Measurements from ENCODE around the gene MLLT6.

MLLT6 gene

DNA sequence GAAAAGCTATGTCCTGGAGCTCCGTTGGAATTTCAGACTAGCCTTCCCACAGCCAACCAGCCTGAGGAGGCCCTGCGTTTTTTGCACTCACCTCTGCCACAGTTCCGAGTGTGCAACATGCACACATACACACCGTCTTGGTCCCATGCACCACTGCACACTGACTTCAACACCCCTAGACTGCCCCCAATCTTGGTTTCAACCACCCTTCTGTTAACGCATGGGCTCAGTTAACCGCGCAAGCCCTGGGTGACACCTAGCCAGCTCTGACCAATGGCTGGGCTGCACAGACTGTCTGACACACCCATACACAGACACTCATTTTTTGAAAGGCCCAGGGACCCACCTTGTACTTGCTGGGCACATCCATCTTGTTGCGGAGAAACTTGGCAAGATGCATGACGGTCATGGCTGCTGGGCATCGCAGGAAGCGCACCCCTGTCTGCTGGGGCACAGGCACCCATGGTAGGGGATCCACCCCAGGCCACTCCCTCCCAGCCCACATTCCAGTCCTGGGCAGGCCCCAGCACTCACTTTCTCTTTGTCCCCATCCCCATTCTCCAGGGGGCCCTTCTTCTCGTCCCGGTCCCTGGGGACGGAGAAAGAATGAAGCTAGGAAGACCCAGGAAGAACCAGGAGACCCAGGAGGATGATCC is 33.1 kb downstream of the MLLT6 start:
- CTCF ChIA-PET: no interaction called here

DNA sequence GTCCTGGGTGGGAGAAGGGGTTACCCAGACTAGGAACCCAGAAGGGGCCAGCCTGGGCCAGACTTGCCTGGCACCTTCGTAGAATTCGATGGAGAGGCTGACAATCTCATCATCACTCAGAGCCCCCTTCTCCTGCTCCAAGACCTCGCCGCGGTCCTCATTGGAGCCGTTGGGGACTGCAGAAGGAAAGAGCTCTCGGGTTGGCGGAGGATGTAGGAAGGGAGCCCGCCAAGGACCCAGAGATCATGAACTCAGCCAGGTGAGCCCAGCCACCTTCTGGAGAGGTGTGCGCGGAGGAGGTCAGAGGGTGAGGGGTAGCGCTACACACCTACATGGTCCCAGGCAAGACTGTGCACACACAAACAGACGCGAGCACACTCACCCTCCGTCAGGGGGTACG is 33.6 kb downstream of the MLLT6 start:
- TF ChIP-seq BHLHE40 (IDR thresholded peaks at IDR 0.05; ENCODE audit: borderline replicate concordance) (no peak), TARDBP (IDR thresholded peaks at IDR 0.05) (no peak), SP1 (IDR thresholded peaks at IDR 0.05) (no peak), FOXA1 (IDR thresholded peaks at IDR 0.05) (no peak), NFRKB (IDR thresholded peaks at IDR 0.05) (no peak), HDGF (IDR thresholded peaks at IDR 0.05; ENCODE audit: borderline replicate concordance) (no peak), ZNF384 (IDR thresholded peaks at IDR 0.05) (no peak), LEF1 (IDR thresholded peaks at IDR 0.05; ENCODE audit: borderline replicate concordance) (no peak), CTBP1 (IDR thresholded peaks at IDR 0.05; ENCODE audit: borderline replicate concordance) (no peak), ARNT (IDR thresholded peaks at IDR 0.05) (no peak), FOXM1 (IDR thresholded peaks at IDR 0.05; ENCODE audit: borderline replicate concordance) (no peak), L3MBTL2 (conservative IDR thresholded peaks at IDR 0.05) (no peak), SUZ12 (IDR thresholded peaks at IDR 0.05) (no peak), ELF4 (IDR thresholded peaks at IDR 0.05) (no peak)
- TF ChIP-seq, protein P1, sequence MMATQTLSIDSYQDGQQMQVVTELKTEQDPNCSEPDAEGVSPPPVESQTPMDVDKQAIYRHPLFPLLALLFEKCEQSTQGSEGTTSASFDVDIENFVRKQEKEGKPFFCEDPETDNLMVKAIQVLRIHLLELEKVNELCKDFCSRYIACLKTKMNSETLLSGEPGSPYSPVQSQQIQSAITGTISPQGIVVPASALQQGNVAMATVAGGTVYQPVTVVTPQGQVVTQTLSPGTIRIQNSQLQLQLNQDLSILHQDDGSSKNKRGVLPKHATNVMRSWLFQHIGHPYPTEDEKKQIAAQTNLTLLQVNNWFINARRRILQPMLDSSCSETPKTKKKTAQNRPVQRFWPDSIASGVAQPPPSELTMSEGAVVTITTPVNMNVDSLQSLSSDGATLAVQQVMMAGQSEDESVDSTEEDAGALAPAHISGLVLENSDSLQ (IDR thresholded peaks at IDR 0.05): no peak
- ChIA-PET CTCF (no interaction called here), POLR2A (interaction anchor here (1.3 kb wide), 1 partner anchor 11 kb away, joined by 4 read pairs; no protein-coding TSS in a partner anchor)
- DNase-seq (ENCODE audit: extremely low spot score): no peak

More for the DNA sequence above, 33.1 kb downstream of the MLLT6 start:
- no peak for DNase-seq (ENCODE audit: extremely low spot score)
- TF ChIP-seq ARNT (IDR thresholded peaks at IDR 0.05) (no peak), ZNF384 (IDR thresholded peaks at IDR 0.05) (no peak), CTBP1 (IDR thresholded peaks at IDR 0.05; ENCODE audit: borderline replicate concordance) (no peak), SUZ12 (IDR thresholded peaks at IDR 0.05) (no peak), HDGF (IDR thresholded peaks at IDR 0.05; ENCODE audit: borderline replicate concordance) (no peak), TARDBP (IDR thresholded peaks at IDR 0.05) (no peak), FOXA1 (IDR thresholded peaks at IDR 0.05) (no peak), SP1 (IDR thresholded peaks at IDR 0.05) (no peak), NFRKB (IDR thresholded peaks at IDR 0.05) (no peak), FOXM1 (IDR thresholded peaks at IDR 0.05; ENCODE audit: borderline replicate concordance) (no peak), ELF4 (IDR thresholded peaks at IDR 0.05) (no peak)
- TF ChIP-seq, protein P1 (IDR thresholded peaks at IDR 0.05): no peak
- POLR2A ChIA-PET: interaction anchor here (1.3 kb wide), 1 partner anchor 12 kb away, joined by 4 read pairs; no protein-coding TSS in a partner anchor

DNA sequence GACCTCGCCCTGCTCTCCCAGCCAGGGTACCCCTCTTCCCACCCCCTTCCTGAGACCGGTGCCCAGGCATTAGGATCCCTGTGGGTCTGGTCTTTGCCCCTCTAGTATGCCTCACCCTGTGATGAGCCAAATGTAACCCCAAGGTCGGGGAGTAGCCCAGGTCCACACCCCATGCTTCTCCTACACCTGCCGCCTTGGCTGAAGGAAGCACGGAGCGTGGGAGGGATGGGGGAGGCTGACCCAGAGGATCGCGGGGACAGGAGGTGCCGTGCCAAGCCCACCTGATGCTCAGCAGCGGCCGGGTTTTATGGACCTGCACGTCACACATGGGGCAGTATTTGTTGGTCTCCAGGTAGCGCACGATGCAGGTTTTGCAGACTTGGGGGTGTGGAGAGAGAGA is 34.2 kb downstream of the MLLT6 start:
- ChIA-PET POLR2A (interaction anchor here (1.3 kb wide), 1 partner anchor 11 kb away, joined by 4 read pairs; no protein-coding TSS in a partner anchor), CTCF (no interaction called here)
- TF ChIP-seq ZNF384 (IDR thresholded peaks at IDR 0.05) (no peak), FOXK2 (IDR thresholded peaks at IDR 0.05) (no peak), CTBP1 (IDR thresholded peaks at IDR 0.05; ENCODE audit: borderline replicate concordance) (no peak), SP1 (IDR thresholded peaks at IDR 0.05) (no peak), HDGF (IDR thresholded peaks at IDR 0.05; ENCODE audit: borderline replicate concordance) (no peak)
- DNase-seq (ENCODE audit: extremely low spot score): no peak

DNA sequence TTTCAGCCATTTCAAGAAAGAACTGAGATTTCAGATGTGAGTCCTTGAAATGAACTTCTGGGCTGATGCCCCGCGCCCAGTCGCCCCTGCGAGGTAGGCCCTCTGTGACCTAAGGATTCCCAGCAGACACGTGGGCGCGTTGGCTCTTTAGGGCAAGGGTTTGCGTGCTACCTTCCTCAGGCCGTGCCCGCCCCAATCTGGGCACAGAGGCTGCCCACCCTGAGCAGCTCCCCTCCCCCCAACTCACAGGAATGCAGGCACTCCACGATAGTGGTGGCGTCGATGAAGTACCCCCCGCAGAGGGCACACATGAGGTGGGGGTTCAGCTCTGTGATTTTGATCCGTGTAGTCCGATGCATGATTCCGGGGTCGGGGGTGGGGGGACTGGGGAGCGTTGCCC is 35.0 kb downstream of the MLLT6 start:
- CTCF ChIA-PET: no interaction called here
- TF ChIP-seq BHLHE40 (IDR thresholded peaks at IDR 0.05; ENCODE audit: borderline replicate concordance) (no peak), CTBP1 (IDR thresholded peaks at IDR 0.05; ENCODE audit: borderline replicate concordance) (no peak), TARDBP (IDR thresholded peaks at IDR 0.05) (no peak), LEF1 (IDR thresholded peaks at IDR 0.05; ENCODE audit: borderline replicate concordance) (no peak), FOXM1 (IDR thresholded peaks at IDR 0.05; ENCODE audit: borderline replicate concordance) (no peak)
- POLR2A ChIA-PET: interaction anchor here (1.3 kb wide), 1 partner anchor 13 kb away, joined by 3 read pairs; the partner anchor contains the start of gene PSMB3
- DNase-seq (ENCODE audit: extremely low spot score): no peak

DNA sequence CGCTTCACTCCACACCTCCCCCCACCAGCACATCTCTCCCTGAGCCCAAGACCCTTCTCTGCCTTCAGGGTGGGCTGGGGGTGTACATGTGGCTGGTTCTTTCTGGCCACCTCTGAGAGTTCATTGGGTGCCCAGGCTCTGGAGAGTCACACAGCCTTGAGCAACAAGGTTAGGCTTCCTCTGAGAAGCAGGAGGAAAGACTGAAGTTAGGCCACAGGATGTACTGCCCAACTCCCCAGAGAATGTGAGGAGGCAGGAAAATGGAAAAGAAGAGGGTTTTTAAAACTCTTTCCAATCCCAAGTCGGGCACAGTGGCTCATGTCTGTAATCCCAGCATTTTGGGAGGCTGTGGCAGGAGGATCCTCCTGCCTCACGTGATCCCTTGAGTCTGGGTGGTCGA is 35.7 kb downstream of the MLLT6 start:
- ChIA-PET POLR2A (interaction anchor here (1.3 kb wide), 1 partner anchor 12 kb away, joined by 3 read pairs; the partner anchor contains the start of gene PSMB3), CTCF (no interaction called here)
- no peak for DNase-seq (ENCODE audit: extremely low spot score)
- TF ChIP-seq CTBP1 (IDR thresholded peaks at IDR 0.05; ENCODE audit: borderline replicate concordance) (no peak), SUZ12 (IDR thresholded peaks at IDR 0.05) (no peak), ZNF384 (IDR thresholded peaks at IDR 0.05) (no peak), FOXA1 (IDR thresholded peaks at IDR 0.05) (no peak), FOXM1 (IDR thresholded peaks at IDR 0.05; ENCODE audit: borderline replicate concordance) (no peak), TARDBP (IDR thresholded peaks at IDR 0.05) (no peak), ARNT (IDR thresholded peaks at IDR 0.05) (no peak), ELF4 (IDR thresholded peaks at IDR 0.05) (no peak)

DNA sequence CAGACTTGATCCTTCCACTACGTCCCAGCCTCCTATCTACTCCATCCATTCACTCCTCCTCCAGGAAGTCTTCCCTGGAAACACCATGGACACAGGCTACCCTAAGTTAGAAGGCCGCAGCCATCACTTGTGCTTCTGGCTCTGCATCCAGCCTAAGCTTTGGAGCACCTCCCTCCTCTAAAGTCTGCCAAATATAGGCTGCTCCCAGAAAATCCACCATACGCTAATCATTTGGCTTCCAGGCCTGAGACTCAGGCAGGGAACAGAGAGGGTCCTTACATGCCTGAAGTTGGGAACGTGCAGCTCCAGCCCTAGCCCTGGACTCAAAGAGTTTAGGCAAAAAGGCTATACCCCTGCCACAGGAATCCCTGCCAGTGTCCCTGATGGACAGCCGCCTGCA is 36.4 kb downstream of the MLLT6 start:
- POLR2A ChIA-PET: no interaction called here
- no peak for TF ChIP-seq L3MBTL2 (conservative IDR thresholded peaks at IDR 0.05)
- no peak for TF ChIP-seq ZNF384 (IDR thresholded peaks at IDR 0.05)
- TF ChIP-seq NFRKB (IDR thresholded peaks at IDR 0.05): no peak
- TF ChIP-seq SP1 (IDR thresholded peaks at IDR 0.05): no peak
- TF ChIP-seq FOXM1 (IDR thresholded peaks at IDR 0.05; ENCODE audit: borderline replicate concordance): no peak
- TF ChIP-seq LEF1 (IDR thresholded peaks at IDR 0.05; ENCODE audit: borderline replicate concordance): no peak
- no peak for TF ChIP-seq FOXA1 (IDR thresholded peaks at IDR 0.05)
- no peak for TF ChIP-seq ELF4 (IDR thresholded peaks at IDR 0.05)
- TF ChIP-seq BHLHE40 (IDR thresholded peaks at IDR 0.05; ENCODE audit: borderline replicate concordance): no peak
- no peak for TF ChIP-seq HDGF (IDR thresholded peaks at IDR 0.05; ENCODE audit: borderline replicate concordance)
- no peak for TF ChIP-seq TARDBP (IDR thresholded peaks at IDR 0.05)
- no peak for TF ChIP-seq FOXK2 (IDR thresholded peaks at IDR 0.05)
- no peak for TF ChIP-seq CTBP1 (IDR thresholded peaks at IDR 0.05; ENCODE audit: borderline replicate concordance)
- TF ChIP-seq SUZ12 (IDR thresholded peaks at IDR 0.05): no peak
- no peak for TF ChIP-seq ARNT (IDR thresholded peaks at IDR 0.05)
- no peak for DNase-seq (ENCODE audit: extremely low spot score)
- CTCF ChIA-PET: no interaction called here

Data from HEK293T (cell line).